Panc1 (cell line): ENCODE data around the gene CSTB. TPM values are rescaled to one million over a fixed set of nuclear protein-coding genes. Genes with fewer than 3 reads are reported as not detected.

Experiments
- ATAC-seq: fragments of 200-7000 bp; cut with Tn5 transposase; 2 replicates; pipeline ENCODE4 v1.9.1; 2020; ENCODE audit warnings: mild to moderate bottlenecking, moderate library complexity
- BruUV-seq: library from RNA; stranded (reverse); fragments of 400-500 nt; replicated peaks from 2 replicates; lab custom pipeline; 2021; lab: Mats Ljungman, UMichigan
- CTCF ChIA-PET: fragments of 300-600 bp; sonication (Branson Sonifier 250); formaldehyde crosslinking; loops from one replicate; lab custom pipeline; 2022; ENCODE audit warnings: antibody characterized with exemption; lab: Charles Lee
- POLR2A ChIA-PET: fragments of 300-600 bp; sonication (Branson Sonifier 250); formaldehyde crosslinking; loops from one replicate; lab custom pipeline; 2022; ENCODE audit warnings: antibody characterized with exemption; lab: Charles Lee
- DNase-seq: peaks from one replicate; pipeline ENCODE4 v3.0.0-alpha.2; 2010; ENCODE audit warnings: low read depth, low spot score
- H3K27ac ChIP-seq: 2 replicates; pipeline ENCODE4 v1.5.1; 2011; ENCODE audit warnings: mild to moderate bottlenecking, low read length, inconsistent platforms
- H3K27me3 ChIP-seq: fragments of 200-500 bp; sonication (Bioruptor generic); 2 replicates; pipeline ENCODE4 v1.6.0; 2014; ENCODE audit warnings: low read length, inconsistent platforms; ENCODE audit not compliant: control insufficient read depth, insufficient read depth
- H3K36me3 ChIP-seq: fragments of 200-500 bp; sonication (Bioruptor generic); 2 replicates; pipeline ENCODE4 v1.5.1; 2014; ENCODE audit warnings: inconsistent platforms, mild to moderate bottlenecking, low read length, moderate library complexity; ENCODE audit not compliant: control insufficient read depth, insufficient read depth
- H3K4me1 ChIP-seq: 2 replicates; pipeline ENCODE4 v1.5.1; 2011; ENCODE audit warnings: inconsistent platforms, mild to moderate bottlenecking, low read length, moderate library complexity; ENCODE audit not compliant: control insufficient read depth, insufficient read depth
- H3K4me3 ChIP-seq, 2 experiments: 2 replicates each; pipeline ENCODE4 v1.5.1; 2011 to 2012; ENCODE audit warnings: low read depth in 2 of 2, low read length in 2 of 2, mild to moderate bottlenecking in 2 of 2, inconsistent platforms in 1 of 2, moderate library complexity in 1 of 2
- H3K9me3 ChIP-seq: fragments of 200-500 bp; sonication (Bioruptor generic); 2 replicates; pipeline ENCODE4 v1.5.1; 2014; ENCODE audit warnings: low read depth, mild to moderate bottlenecking, inconsistent platforms, low read length, moderate library complexity; ENCODE audit not compliant: control insufficient read depth, insufficient read depth
- POLR2AphosphoS5 ChIP-seq: IDR thresholded peaks from 2 replicates; pipeline ENCODE4 v1.6.1; 2012; ENCODE audit warnings: mild to moderate bottlenecking, low read depth, low read length, moderate library complexity
- SIN3A ChIP-seq: IDR thresholded peaks from 2 replicates; pipeline ENCODE4 v1.6.1; 2012; ENCODE audit warnings: low read depth, mild to moderate bottlenecking, low read length, moderate library complexity, borderline replicate concordance; ENCODE audit not compliant: insufficient read depth
- TCF7L2 ChIP-seq: IDR thresholded peaks from 2 replicates; pipeline ENCODE4 v1.6.1; 2011; ENCODE audit warnings: mild to moderate bottlenecking, low read depth, low read length, inconsistent platforms
- in situ Hi-C: cut with HindIII; loops from 2 replicates; pipeline ENCODE4 v1.10.0; 2016; ENCODE audit warnings: low sequenced_read_pairs, low pct_unique_long_range_greater_than_20kb
- intact Hi-C: fragments of 100-400 bp; cut with micrococcal nuclease; formaldehyde crosslinking; loops from one replicate; pipeline ENCODE4 v1.10.0; 2022; ENCODE audit not compliant: unreplicated experiment
- total RNA-seq: library from RNA; stranded (reverse); gene quantifications from one replicate; pipeline ENCODE4 v1.2.1, GENCODE V29; 2021; ENCODE audit not compliant: unreplicated experiment
- TF ChIP-seq, protein P1 (sequence below): fragments of 450-650 bp; IDR thresholded peaks from 2 replicates; pipeline ENCODE4 v1.5.1; 2017; ENCODE audit warnings: mild to moderate bottlenecking
- TF ChIP-seq, protein P2 (sequence below), 2 experiments: IDR thresholded peaks; 2 replicates each; pipeline ENCODE4 v1.6.1; 2011 to 2012; ENCODE audit warnings: low read depth in 2 of 2, control low read depth in 1 of 2, low read length in 1 of 2, mild to moderate bottlenecking in 1 of 2, moderate library complexity in 1 of 2; ENCODE audit not compliant: insufficient read depth in 1 of 2

CSTB gene
- total RNA-seq, 1 experiment from 2014 or later, result 72.5 TPM

DNA sequence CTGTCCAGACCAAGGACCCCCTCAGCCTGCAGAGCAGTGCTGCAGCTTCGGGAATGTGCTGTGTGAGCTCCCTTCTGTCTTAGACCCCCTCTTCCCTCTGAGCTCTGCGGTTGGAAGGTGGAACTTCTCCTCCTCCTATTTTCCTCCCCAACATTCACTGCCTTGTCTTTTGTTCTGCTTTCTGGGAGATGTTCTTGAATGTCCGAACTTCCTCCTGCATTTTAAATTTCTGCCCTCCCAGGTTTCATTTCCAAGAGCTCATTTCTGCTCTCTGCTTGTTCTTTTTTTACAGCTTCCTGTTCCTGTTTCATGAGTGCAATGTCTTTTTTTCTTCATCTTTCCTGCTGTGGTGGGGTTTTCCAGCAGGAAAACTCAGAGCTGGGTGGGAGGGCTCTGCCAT lies 42.6 kb upstream of the CSTB start:
- intact Hi-C loops (no loop called here), in situ Hi-C loops (no loop called here)
- Histone ChIP-seq H3K36me3 (no peaks in the 10 kb centered on the region), H3K27ac (no peak overlapping the region), H3K27me3 (no peaks in the 10 kb centered on the region), H3K4me1 (no peaks in the 10 kb centered on the region), H3K4me3 (no peak overlapping the region), H3K9me3 (no peaks in the 10 kb centered on the region)
- DNase-seq, result no peak
- ChIA-PET CTCF (interaction anchor here (0.7 kb wide), 1 partner anchor 49 kb away, joined by 5 read pairs; no protein-coding TSS in a partner anchor), POLR2A (interaction anchor here (0.6 kb wide), 1 partner anchor 112 kb away, joined by 10 read pairs; no protein-coding TSS in a partner anchor)
- TF ChIP-seq, protein P1, sequence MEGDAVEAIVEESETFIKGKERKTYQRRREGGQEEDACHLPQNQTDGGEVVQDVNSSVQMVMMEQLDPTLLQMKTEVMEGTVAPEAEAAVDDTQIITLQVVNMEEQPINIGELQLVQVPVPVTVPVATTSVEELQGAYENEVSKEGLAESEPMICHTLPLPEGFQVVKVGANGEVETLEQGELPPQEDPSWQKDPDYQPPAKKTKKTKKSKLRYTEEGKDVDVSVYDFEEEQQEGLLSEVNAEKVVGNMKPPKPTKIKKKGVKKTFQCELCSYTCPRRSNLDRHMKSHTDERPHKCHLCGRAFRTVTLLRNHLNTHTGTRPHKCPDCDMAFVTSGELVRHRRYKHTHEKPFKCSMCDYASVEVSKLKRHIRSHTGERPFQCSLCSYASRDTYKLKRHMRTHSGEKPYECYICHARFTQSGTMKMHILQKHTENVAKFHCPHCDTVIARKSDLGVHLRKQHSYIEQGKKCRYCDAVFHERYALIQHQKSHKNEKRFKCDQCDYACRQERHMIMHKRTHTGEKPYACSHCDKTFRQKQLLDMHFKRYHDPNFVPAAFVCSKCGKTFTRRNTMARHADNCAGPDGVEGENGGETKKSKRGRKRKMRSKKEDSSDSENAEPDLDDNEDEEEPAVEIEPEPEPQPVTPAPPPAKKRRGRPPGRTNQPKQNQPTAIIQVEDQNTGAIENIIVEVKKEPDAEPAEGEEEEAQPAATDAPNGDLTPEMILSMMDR, result no peak
- TF ChIP-seq TCF7L2 (no peak), SIN3A (no peak)
- BruUV-seq, result no TSS peak
- ATAC-seq, result no peak

- ChIA-PET CTCF (interaction anchor here (0.6 kb wide), 1 partner anchor 114 kb away, joined by 3 read pairs; no protein-coding TSS in a partner anchor), POLR2A (no interaction called here)
- intact Hi-C loops, result no loop called here
- no peak for DNase-seq
- TF ChIP-seq, protein P2, sequence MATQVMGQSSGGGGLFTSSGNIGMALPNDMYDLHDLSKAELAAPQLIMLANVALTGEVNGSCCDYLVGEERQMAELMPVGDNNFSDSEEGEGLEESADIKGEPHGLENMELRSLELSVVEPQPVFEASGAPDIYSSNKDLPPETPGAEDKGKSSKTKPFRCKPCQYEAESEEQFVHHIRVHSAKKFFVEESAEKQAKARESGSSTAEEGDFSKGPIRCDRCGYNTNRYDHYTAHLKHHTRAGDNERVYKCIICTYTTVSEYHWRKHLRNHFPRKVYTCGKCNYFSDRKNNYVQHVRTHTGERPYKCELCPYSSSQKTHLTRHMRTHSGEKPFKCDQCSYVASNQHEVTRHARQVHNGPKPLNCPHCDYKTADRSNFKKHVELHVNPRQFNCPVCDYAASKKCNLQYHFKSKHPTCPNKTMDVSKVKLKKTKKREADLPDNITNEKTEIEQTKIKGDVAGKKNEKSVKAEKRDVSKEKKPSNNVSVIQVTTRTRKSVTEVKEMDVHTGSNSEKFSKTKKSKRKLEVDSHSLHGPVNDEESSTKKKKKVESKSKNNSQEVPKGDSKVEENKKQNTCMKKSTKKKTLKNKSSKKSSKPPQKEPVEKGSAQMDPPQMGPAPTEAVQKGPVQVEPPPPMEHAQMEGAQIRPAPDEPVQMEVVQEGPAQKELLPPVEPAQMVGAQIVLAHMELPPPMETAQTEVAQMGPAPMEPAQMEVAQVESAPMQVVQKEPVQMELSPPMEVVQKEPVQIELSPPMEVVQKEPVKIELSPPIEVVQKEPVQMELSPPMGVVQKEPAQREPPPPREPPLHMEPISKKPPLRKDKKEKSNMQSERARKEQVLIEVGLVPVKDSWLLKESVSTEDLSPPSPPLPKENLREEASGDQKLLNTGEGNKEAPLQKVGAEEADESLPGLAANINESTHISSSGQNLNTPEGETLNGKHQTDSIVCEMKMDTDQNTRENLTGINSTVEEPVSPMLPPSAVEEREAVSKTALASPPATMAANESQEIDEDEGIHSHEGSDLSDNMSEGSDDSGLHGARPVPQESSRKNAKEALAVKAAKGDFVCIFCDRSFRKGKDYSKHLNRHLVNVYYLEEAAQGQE (IDR thresholded peaks at IDR 0.05; ENCODE audit: insufficient read depth in 1 of 2, low read depth in 2 of 2, low read length in 1 of 2), result no peak
- no peak for TF ChIP-seq TCF7L2
- TF ChIP-seq SIN3A, result no peak
- TF ChIP-seq, protein P1, result no peak
- TF ChIP-seq POLR2AphosphoS5, result no peak
- Histone ChIP-seq H3K27me3 (no peaks in the 10 kb centered on the region), H3K4me3 (no peak overlapping the region), H3K36me3 (no peaks in the 10 kb centered on the region), H3K27ac (no peak overlapping the region), H3K4me1 (no peaks in the 10 kb centered on the region; the same call in 1 of the 2 replicates), H3K9me3 (no peaks in the 10 kb centered on the region)
- in situ Hi-C loops, result no loop called here
- no peak for ATAC-seq
- BruUV-seq, result no TSS peak
Observed at GRCh38 chr21:43817157-43818086, 41.3 kb upstream of the CSTB start.
